Stomach (tissue), 4 donors: ENCODE measurements around the gene JAKMIP1.

Experiments
- CTCF ChIP-seq, 7 experiments: fragments of 450-650 bp in 4 of 7; fragments of 200-600 bp in 3 of 7; sonication (generic) in 3 of 7; IDR thresholded peaks; one replicate each; pipeline ENCODE4 v1.5.1; 2016 to 2019; ENCODE audit warnings: antibody characterized with exemption in 7 of 7, control low read depth in 2 of 7, mild to moderate bottlenecking in 1 of 7
- POLR2AphosphoS5 ChIP-seq, 3 donors: sonication (generic); formaldehyde crosslinking; IDR thresholded peaks; one replicate each; pipeline ENCODE4 v1.6.1; 2016; ENCODE audit warnings: antibody characterized with exemption in 3 of 3

GRCh38 chr4:6221301-6221850 lies 21.0 kb upstream of the JAKMIP1 start:
- no peak for TF ChIP-seq CTCF (IDR thresholded peaks at IDR 0.05)
- no peak for TF ChIP-seq POLR2AphosphoS5 (IDR thresholded peaks at IDR 0.05)
